Parathyroid adenoma (tissue), 2 donors: ENCODE measurements around the gene ALPI.

Source experiments
- H2AFZ ChIP-seq: fragments of 300-600 bp; sonication (generic); one replicate; pipeline ENCODE4 v1.7.0; 2017; ENCODE audit warnings: antibody characterized with exemption, mild to moderate bottlenecking
- H3K27ac ChIP-seq: fragments of 300-600 bp; sonication (generic); one replicate; pipeline ENCODE4 v1.7.0; 2017
- H3K27me3 ChIP-seq: fragments of 300-600 bp; sonication (generic); one replicate; pipeline ENCODE4 v1.7.0; 2017; ENCODE audit warnings: low read length; ENCODE audit not compliant: control insufficient read depth, insufficient read depth
- H3K36me3 ChIP-seq: fragments of 300-600 bp; sonication (generic); one replicate; pipeline ENCODE4 v1.7.0; 2017; ENCODE audit warnings: low read length; ENCODE audit not compliant: control insufficient read depth, insufficient read depth
- H3K4me1 ChIP-seq: fragments of 300-600 bp; sonication (generic); one replicate; pipeline ENCODE4 v1.7.0; 2017; ENCODE audit warnings: control low read depth
- H3K4me2 ChIP-seq: fragments of 300-600 bp; sonication (generic); one replicate; pipeline ENCODE4 v1.7.0; 2017; ENCODE audit warnings: low read length
- H3K4me3 ChIP-seq: fragments of 300-600 bp; sonication (generic); one replicate; pipeline ENCODE4 v1.7.0; 2017; ENCODE audit warnings: low read depth, low read length
- H3K79me2 ChIP-seq: fragments of 300-600 bp; sonication (generic); one replicate; pipeline ENCODE4 v1.7.0; 2017; ENCODE audit warnings: control low read depth
- H3K9ac ChIP-seq: fragments of 300-600 bp; sonication (generic); one replicate; pipeline ENCODE4 v1.7.0; 2017; ENCODE audit warnings: mild to moderate bottlenecking
- H3K9me3 ChIP-seq: fragments of 300-600 bp; sonication (generic); one replicate; pipeline ENCODE4 v1.7.0; 2017; ENCODE audit warnings: low read length; ENCODE audit not compliant: control insufficient read depth
- TF ChIP-seq, protein P1 (sequence below): fragments of 300-600 bp; sonication (generic); IDR thresholded peaks from one replicate; pipeline ENCODE4 v1.7.0; 2017; ENCODE audit warnings: antibody characterized with exemption, mild to moderate bottlenecking
- donor health status: primary hyperparathyroidism.

The ALPI gene

DNA sequence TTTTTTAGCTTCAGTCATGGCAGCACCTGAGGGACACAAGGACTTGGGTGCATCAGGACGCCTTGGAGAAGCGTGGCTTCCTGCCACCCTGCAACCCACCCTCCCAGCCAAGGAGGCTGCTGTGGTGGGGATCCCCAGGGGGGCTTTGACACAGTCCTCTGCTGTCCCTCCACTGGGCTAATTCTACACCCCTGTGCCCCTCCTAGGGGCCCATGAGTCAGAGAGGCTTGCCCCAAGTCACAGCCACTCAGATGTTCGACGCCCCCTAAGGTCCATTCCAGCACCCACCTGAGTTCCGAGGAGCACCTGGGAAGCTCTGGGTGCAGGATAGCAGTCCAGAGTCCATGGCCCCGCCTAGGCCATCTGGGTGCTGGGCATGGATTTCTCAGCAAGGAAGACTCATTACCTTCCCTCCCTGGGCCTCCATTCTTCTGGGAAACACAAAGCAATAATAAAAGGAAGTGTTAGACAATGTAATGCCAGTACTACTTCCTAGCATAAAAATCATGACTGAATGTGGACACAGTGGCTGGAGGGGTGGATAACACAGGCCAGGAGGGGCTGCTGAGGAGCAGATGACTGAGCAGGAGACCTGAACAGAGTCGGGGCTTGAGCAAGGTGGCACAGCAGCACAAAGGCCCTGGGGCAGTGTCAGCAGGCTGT lies 45.6 kb upstream of the ALPI start:
- H3K27ac ChIP-seq: no peak overlapping the region
- H3K79me2 ChIP-seq: no peaks in the 10 kb centered on the region
- no peak overlapping the region for H3K4me3 ChIP-seq
- no peaks in the 10 kb centered on the region for H3K36me3 ChIP-seq
- H3K4me2 ChIP-seq: no peak overlapping the region
- H3K27me3 ChIP-seq: no peaks in the 10 kb centered on the region
- H3K9me3 ChIP-seq: no peaks in the 10 kb centered on the region
- no peaks in the 10 kb centered on the region for H3K4me1 ChIP-seq
- TF ChIP-seq, protein P1, sequence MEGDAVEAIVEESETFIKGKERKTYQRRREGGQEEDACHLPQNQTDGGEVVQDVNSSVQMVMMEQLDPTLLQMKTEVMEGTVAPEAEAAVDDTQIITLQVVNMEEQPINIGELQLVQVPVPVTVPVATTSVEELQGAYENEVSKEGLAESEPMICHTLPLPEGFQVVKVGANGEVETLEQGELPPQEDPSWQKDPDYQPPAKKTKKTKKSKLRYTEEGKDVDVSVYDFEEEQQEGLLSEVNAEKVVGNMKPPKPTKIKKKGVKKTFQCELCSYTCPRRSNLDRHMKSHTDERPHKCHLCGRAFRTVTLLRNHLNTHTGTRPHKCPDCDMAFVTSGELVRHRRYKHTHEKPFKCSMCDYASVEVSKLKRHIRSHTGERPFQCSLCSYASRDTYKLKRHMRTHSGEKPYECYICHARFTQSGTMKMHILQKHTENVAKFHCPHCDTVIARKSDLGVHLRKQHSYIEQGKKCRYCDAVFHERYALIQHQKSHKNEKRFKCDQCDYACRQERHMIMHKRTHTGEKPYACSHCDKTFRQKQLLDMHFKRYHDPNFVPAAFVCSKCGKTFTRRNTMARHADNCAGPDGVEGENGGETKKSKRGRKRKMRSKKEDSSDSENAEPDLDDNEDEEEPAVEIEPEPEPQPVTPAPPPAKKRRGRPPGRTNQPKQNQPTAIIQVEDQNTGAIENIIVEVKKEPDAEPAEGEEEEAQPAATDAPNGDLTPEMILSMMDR: no peak
- no peak overlapping the region for H2AFZ ChIP-seq
- no peak overlapping the region for H3K9ac ChIP-seq

DNA sequence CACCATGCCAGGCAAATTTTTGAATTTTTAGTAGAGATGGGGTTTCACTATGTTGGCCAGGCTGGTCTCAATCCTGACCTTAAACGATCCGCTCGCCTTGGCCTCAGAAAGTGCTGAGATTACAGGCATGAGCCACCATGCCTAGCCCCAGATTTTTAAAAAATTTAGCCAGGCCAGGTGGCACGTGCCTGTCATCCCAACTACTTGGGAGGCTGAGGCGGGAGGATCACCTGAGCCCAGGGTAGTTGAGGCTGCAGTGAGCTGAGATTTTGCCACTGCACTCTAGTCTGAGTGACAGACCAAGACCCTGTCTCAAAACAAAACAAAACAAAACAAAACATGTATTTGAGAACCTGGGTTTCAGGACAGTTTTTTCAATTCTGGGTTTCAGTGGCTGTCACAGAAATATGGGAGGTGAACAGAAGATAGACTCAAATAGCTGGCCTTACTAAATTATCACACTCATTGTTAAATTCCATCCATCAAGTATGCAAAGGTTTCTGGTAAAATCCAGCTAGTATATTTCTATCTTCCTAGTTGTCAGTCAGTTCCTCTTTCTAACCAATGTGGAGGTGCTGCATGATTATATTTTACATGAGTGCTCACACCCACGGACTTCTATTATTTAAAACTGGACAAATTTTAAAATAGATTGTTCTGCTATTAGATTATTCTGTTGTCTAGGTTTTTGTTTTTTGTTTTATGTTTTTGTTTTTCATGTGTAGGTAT lies 43.9 kb upstream of the ALPI start:
- Histone ChIP-seq H3K9me3 (no peaks in the 10 kb centered on the region), H3K27me3 (peaks cover 2% of the 10 kb centered on the region), H3K4me3 (no peak overlapping the region), H3K79me2 (no peaks in the 10 kb centered on the region), H3K4me1 (no peaks in the 10 kb centered on the region), H3K36me3 (no peaks in the 10 kb centered on the region), H3K4me2 (no peak overlapping the region), H2AFZ (no peak overlapping the region), H3K9ac (no peak overlapping the region), H3K27ac (no peak overlapping the region)
- TF ChIP-seq, protein P1: no peak

DNA sequence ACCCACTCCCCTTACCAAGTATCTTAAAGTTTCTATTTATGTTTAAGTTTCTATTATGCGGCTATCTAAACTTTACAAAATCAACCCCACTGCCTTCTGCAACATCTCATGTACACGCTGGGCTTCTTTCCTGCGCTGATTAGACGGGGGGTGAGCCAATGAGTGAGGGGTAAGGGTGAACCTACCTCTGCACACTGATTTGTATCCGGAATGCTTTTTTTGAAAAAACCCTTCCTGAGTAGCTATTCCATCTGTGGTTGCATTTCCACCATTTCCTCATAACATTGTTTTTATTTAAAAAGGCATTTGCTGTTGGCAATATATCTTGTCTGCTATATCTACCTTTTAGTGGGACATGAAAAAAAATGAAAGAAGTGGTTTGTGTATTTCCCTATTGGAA lies 43.0 kb upstream of the ALPI start:
- Histone ChIP-seq H3K36me3 (no peaks in the 10 kb centered on the region), H3K9me3 (no peaks in the 10 kb centered on the region), H3K4me1 (no peaks in the 10 kb centered on the region), H3K27ac (no peak overlapping the region), H3K9ac (no peak overlapping the region), H2AFZ (no peak overlapping the region), H3K4me3 (no peak overlapping the region), H3K27me3 (peaks cover 2% of the 10 kb centered on the region), H3K79me2 (no peaks in the 10 kb centered on the region), H3K4me2 (no peak overlapping the region)
- TF ChIP-seq, protein P1: no peak

DNA sequence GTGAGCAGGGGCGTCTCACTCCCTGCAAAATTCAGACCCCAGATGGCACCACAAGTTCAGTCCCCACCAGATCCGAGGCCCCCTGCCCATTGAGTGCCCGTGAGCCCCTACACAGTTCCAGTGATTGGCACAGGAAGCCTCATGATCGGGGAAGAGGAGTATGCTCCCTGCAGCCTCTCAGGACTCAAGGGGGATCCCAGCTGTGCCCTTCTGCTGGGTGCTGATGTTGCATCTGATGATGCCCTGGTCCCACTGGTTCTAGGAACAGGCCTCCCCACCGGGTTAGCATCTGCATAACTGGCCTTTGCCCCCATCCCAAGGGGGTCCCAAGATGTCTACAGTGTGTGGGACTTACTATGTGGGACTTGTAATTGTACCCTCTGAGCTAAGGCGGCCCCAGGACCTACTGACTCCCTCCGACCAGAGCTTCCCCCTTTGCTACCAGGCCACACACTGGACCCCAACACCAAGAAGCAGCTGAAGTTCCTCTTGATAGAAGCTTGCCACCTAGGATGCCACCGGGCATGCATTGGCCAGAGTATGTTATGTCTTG lies 40.7 kb upstream of the ALPI start:
- TF ChIP-seq, protein P1: no peak
- peaks cover 2% of the 10 kb centered on the region for H3K27me3 ChIP-seq
- H3K9me3 ChIP-seq: no peaks in the 10 kb centered on the region

More for the DNA sequence above, 40.7 kb upstream of the ALPI start:
- Histone ChIP-seq H3K4me2 (no peak overlapping the region), H3K4me3 (no peak overlapping the region), H3K9ac (no peak overlapping the region), H3K36me3 (no peaks in the 10 kb centered on the region), H3K4me1 (peaks cover under 1% of the 10 kb centered on the region), H3K27ac (no peak overlapping the region), H2AFZ (no peak overlapping the region), H3K79me2 (no peaks in the 10 kb centered on the region)
